SK-N-SH (cell line): ENCODE results near the gene SLC19A3. TPM values are rescaled to one million over a fixed set of nuclear protein-coding genes. Genes with fewer than 3 reads are reported as not detected.

Source experiments
- CTCF ChIA-PET: fragments of 300-600, 350-600 bp; formaldehyde crosslinking; extraction: SDS; loops from one replicate; lab custom pipeline; 2021; lab: Yijun Ruan, JAX
- POLR2A ChIA-PET: fragments of 350-600 bp; sonication (Branson Sonifier 250); formaldehyde crosslinking; extraction: SDS; loops from one replicate; lab custom pipeline; 2020; ENCODE audit warnings: antibody characterized with exemption, inconsistent platforms; lab: Yijun Ruan, JAX
- DNase-seq: peaks from one replicate; pipeline ENCODE4 v3.0.0; 2012
- H2AFZ ChIP-seq: fragments of 200-600 bp; sonication (generic); 2 replicates; pipeline ENCODE4 v1.8.1; 2016; ENCODE audit warnings: antibody characterized with exemption, mild to moderate bottlenecking, low read depth
- H3F3A ChIP-seq: fragments of 200-600 bp; sonication (generic); replicated peaks from 2 replicates; pipeline ENCODE3; 2016; ENCODE audit warnings: antibody characterized with exemption, mild to moderate bottlenecking; ENCODE audit not compliant: insufficient read depth
- H3K27ac ChIP-seq, 2 experiments: fragments of 200-500 bp in 1 of 2; fragments of 200-600 bp in 1 of 2; sonication (Bioruptor generic) in 1 of 2; sonication (generic), shearing (Covaris generic) in 1 of 2; 2 replicates each; pipeline versions ENCODE4 v1.5.1 to v1.6.1; 2014 to 2016; ENCODE audit warnings: low read depth in 2 of 2, inconsistent platforms in 1 of 2, low read length in 1 of 2, mild to moderate bottlenecking in 1 of 2, mixed read lengths in 1 of 2
- H3K27me3 ChIP-seq: fragments of 200-600 bp; sonication (generic), shearing (Covaris generic); 2 replicates; pipeline ENCODE4 v1.6.1; 2016; ENCODE audit warnings: mixed run types; ENCODE audit not compliant: insufficient read depth
- H3K36me3 ChIP-seq, 2 experiments: fragments of 200-500 bp in 1 of 2; fragments of 200-600 bp in 1 of 2; sonication (Bioruptor generic) in 1 of 2; sonication (generic) in 1 of 2; replicated peaks in 1 of 2; 2 replicates each; pipeline versions ENCODE3 to v1.5.1; 2014 to 2016; ENCODE audit warnings: low read length in 1 of 2, mild to moderate bottlenecking in 1 of 2; ENCODE audit not compliant: insufficient read depth in 2 of 2, control insufficient read depth in 1 of 2
- H3K4me1 ChIP-seq, 2 experiments: fragments of 200-500 bp in 1 of 2; fragments of 200-600 bp in 1 of 2; sonication (Bioruptor generic) in 1 of 2; sonication (generic), shearing (Covaris generic) in 1 of 2; 2 replicates each; pipeline versions ENCODE4 v1.5.1 to v1.6.1; 2014 to 2016; ENCODE audit warnings: low read depth in 1 of 2, low read length in 1 of 2, mixed run types in 1 of 2; ENCODE audit not compliant: insufficient read depth in 2 of 2, control insufficient read depth in 1 of 2
- H3K4me2 ChIP-seq: fragments of 200-600 bp; sonication (generic), shearing (Covaris generic); 2 replicates; pipeline ENCODE4 v1.6.1; 2017; ENCODE audit warnings: mixed run types
- H3K4me3 ChIP-seq, 2 experiments: fragments of 200-500 bp in 1 of 2; fragments of 200-600 bp in 1 of 2; sonication (Bioruptor generic) in 1 of 2; sonication (generic), shearing (Covaris generic) in 1 of 2; 2 replicates each; pipeline versions ENCODE4 v1.5.1 to v1.8.1; 2014 to 2016; ENCODE audit warnings: low read depth in 2 of 2, inconsistent platforms in 1 of 2, low read length in 1 of 2, mild to moderate bottlenecking in 1 of 2, mixed read lengths in 1 of 2, moderate library complexity in 1 of 2
- H3K79me2 ChIP-seq: fragments of 200-600 bp; sonication (generic); 2 replicates; pipeline ENCODE4 v1.8.1; 2017; ENCODE audit warnings: mild to moderate bottlenecking; ENCODE audit not compliant: insufficient read depth
- H3K9ac ChIP-seq: fragments of 200-600 bp; sonication (generic); 2 replicates; pipeline ENCODE4 v1.6.1; 2017; ENCODE audit warnings: mixed run types
- H3K9me2 ChIP-seq: fragments of 200-600 bp; sonication (generic); 2 replicates; pipeline ENCODE4 v1.6.1; 2017; ENCODE audit warnings: mixed run types
- H3K9me3 ChIP-seq: fragments of 200-600 bp; sonication (generic); 2 replicates; pipeline ENCODE4 v1.6.1; 2017; ENCODE audit warnings: mixed run types, mild to moderate bottlenecking, moderate library complexity
- H4K20me1 ChIP-seq: fragments of 200-600 bp; sonication (generic); 2 replicates; pipeline ENCODE4 v1.6.1; 2017; ENCODE audit warnings: mild to moderate bottlenecking, mixed run types; ENCODE audit not compliant: insufficient read depth
- EP300 ChIP-seq, 2 experiments: IDR thresholded peaks; 2 replicates each; pipeline versions ENCODE4 v1.4.0 to v1.6.1; 2012; ENCODE audit warnings: borderline replicate concordance in 1 of 2, low read depth in 1 of 2, low read length in 1 of 2
- FOSL2 ChIP-seq: IDR thresholded peaks from 2 replicates; pipeline ENCODE4 v1.4.0; 2012; ENCODE audit warnings: low read depth, mild to moderate bottlenecking, moderate library complexity, borderline replicate concordance
- JUND ChIP-seq: IDR thresholded peaks from 2 replicates; pipeline ENCODE4 v1.4.0; 2012
- RXRA ChIP-seq: IDR thresholded peaks from 2 replicates; pipeline ENCODE4 v1.4.0; 2012; ENCODE audit warnings: low read depth, mild to moderate bottlenecking, borderline replicate concordance
- TCF12 ChIP-seq: IDR thresholded peaks from 2 replicates; pipeline ENCODE4 v1.4.0; 2012
- WGBS: methylation state at CpG from one replicate; pipeline ENCODE4 v1.1.6; 2017; ENCODE audit warnings: low lambda C conversion rate; 5-methylcytosine and 5-hydroxymethylcytosine counted together
- polyA plus RNA-seq, 3 experiments: library from polyadenylated mRNA; depleted of rRNA; stranded (reverse); fragments of >200 nt; gene quantifications; 2 replicates each; pipeline ENCODE4 v1.2.3, GENCODE V29; 2012
- TF ChIP-seq, protein P1 (sequence below): IDR thresholded peaks from 2 replicates; pipeline ENCODE4 v1.4.0; 2012; ENCODE audit warnings: low read depth, borderline replicate concordance
- TF ChIP-seq, protein P2 (sequence below): IDR thresholded peaks from 2 replicates; pipeline ENCODE4; 2012
- TF ChIP-seq, protein P3 (sequence below): IDR thresholded peaks from 2 replicates; pipeline ENCODE4 v1.4.0; 2012; ENCODE audit warnings: low read depth
- TF ChIP-seq, protein P4 (sequence below): fragments of 200-600 bp; sonication (generic); IDR thresholded peaks from 2 replicates; pipeline ENCODE4 v1.6.1; 2017; ENCODE audit warnings: antibody characterized with exemption, mild to moderate bottlenecking, moderate library complexity

Gene SLC19A3
- polyA plus RNA-seq, 1 of the 3 experiments (the other 2 are of a cell fraction): 0.02 TPM

GRCh38 chr2:227655454-227655853 lies 62.4 kb downstream of the SLC19A3 start:
- CTCF ChIA-PET: interaction anchor here (5.6 kb wide), 1 partner anchor 111 kb away, joined by 59 read pairs; no protein-coding TSS in a partner anchor
- Histone ChIP-seq H3F3A (no peaks in the 10 kb centered on the region), H3K9me2 (no peaks in the 10 kb centered on the region), H3K4me1 (no peaks in the 10 kb centered on the region), H3K9me3 (no peaks in the 10 kb centered on the region)
- peak; percentile 37; the same call in 1 of the 2 replicates for TF ChIP-seq TCF12
- TF ChIP-seq, protein P1, sequence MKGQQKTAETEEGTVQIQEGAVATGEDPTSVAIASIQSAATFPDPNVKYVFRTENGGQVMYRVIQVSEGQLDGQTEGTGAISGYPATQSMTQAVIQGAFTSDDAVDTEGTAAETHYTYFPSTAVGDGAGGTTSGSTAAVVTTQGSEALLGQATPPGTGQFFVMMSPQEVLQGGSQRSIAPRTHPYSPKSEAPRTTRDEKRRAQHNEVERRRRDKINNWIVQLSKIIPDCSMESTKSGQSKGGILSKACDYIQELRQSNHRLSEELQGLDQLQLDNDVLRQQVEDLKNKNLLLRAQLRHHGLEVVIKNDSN: no peak
- peak; percentile 77 for TF ChIP-seq JUND
- TF ChIP-seq, protein P2, sequence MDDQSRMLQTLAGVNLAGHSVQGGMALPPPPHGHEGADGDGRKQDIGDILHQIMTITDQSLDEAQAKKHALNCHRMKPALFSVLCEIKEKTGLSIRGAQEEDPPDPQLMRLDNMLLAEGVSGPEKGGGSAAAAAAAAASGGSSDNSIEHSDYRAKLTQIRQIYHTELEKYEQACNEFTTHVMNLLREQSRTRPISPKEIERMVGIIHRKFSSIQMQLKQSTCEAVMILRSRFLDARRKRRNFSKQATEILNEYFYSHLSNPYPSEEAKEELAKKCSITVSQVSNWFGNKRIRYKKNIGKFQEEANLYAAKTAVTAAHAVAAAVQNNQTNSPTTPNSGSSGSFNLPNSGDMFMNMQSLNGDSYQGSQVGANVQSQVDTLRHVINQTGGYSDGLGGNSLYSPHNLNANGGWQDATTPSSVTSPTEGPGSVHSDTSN: peak; percentile 21; the same call in 1 of the 2 replicates
- TF ChIP-seq FOSL2: peak; percentile 93
- TF ChIP-seq RXRA: peak; percentile 92
- TF ChIP-seq EP300 (IDR thresholded peaks at IDR 0.05; ENCODE audit: borderline replicate concordance in 1 of 2, low read depth in 1 of 2, low read length in 1 of 2): peak in 1 of 2 experiments; percentile 35; a peak in 1 of 4 replicates
- TF ChIP-seq, protein P3, sequence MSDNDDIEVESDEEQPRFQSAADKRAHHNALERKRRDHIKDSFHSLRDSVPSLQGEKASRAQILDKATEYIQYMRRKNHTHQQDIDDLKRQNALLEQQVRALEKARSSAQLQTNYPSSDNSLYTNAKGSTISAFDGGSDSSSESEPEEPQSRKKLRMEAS: no peak
- TF ChIP-seq, all 33 proteins: peak for 6
- Histone ChIP-seq H3K4me2 (no peak overlapping the region), H3K27ac (no peak overlapping the region), H3K4me3 (no peak overlapping the region), H3K79me2 (no peaks in the 10 kb centered on the region), H2AFZ (no peak overlapping the region), H3K9ac (no peak overlapping the region), H3K36me3 (no peaks in the 10 kb centered on the region), H4K20me1 (no peaks in the 10 kb centered on the region), H3K27me3 (no peaks in the 10 kb centered on the region)
- DNase-seq: no peak
- WGBS: 0% methylated on average over 1 of the region's 1 CpG
- POLR2A ChIA-PET: no interaction called here

GRCh38 chr2:227654426-227654825 lies 63.4 kb downstream of the SLC19A3 start:
- Histone ChIP-seq H3K27ac (no peak overlapping the region), H4K20me1 (no peaks in the 10 kb centered on the region), H3K9me3 (no peaks in the 10 kb centered on the region), H3K9ac (no peak overlapping the region), H3K4me3 (no peak overlapping the region), H3K36me3 (no peaks in the 10 kb centered on the region), H3K9me2 (no peaks in the 10 kb centered on the region), H3K4me2 (no peak overlapping the region), H2AFZ (no peak overlapping the region), H3K79me2 (no peaks in the 10 kb centered on the region), H3K27me3 (no peaks in the 10 kb centered on the region), H3K4me1 (no peaks in the 10 kb centered on the region), H3F3A (no peaks in the 10 kb centered on the region)
- POLR2A ChIA-PET: no interaction called here
- CTCF ChIA-PET: interaction anchor here (1.5 kb wide), 1 partner anchor 175 kb away, joined by 4 read pairs; no protein-coding TSS in a partner anchor
- WGBS: 45% methylated on average over 1 of the region's 1 CpG
- no peak for DNase-seq
- TF ChIP-seq, protein P4, sequence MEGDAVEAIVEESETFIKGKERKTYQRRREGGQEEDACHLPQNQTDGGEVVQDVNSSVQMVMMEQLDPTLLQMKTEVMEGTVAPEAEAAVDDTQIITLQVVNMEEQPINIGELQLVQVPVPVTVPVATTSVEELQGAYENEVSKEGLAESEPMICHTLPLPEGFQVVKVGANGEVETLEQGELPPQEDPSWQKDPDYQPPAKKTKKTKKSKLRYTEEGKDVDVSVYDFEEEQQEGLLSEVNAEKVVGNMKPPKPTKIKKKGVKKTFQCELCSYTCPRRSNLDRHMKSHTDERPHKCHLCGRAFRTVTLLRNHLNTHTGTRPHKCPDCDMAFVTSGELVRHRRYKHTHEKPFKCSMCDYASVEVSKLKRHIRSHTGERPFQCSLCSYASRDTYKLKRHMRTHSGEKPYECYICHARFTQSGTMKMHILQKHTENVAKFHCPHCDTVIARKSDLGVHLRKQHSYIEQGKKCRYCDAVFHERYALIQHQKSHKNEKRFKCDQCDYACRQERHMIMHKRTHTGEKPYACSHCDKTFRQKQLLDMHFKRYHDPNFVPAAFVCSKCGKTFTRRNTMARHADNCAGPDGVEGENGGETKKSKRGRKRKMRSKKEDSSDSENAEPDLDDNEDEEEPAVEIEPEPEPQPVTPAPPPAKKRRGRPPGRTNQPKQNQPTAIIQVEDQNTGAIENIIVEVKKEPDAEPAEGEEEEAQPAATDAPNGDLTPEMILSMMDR: no peak
- TF ChIP-seq EP300 (IDR thresholded peaks at IDR 0.05; ENCODE audit: borderline replicate concordance in 1 of 2, low read depth in 1 of 2, low read length in 1 of 2): no peak
- TF ChIP-seq, all 33 proteins: peak for 0
